Ectodermal cell (in vitro differentiated cells): ENCODE measurements around the gene PNKD.

Experiments
- H3K27ac ChIP-seq: 2 replicates; pipeline ENCODE4 v1.7.0; 2013; ENCODE audit warnings: mild to moderate bottlenecking, low read depth, low read length; ENCODE audit not compliant: insufficient read depth, poor library complexity, severe bottlenecking
- H3K27me3 ChIP-seq: 2 replicates; pipeline ENCODE4 v1.7.0; 2013; ENCODE audit warnings: mild to moderate bottlenecking, low read length; ENCODE audit not compliant: insufficient read depth, control insufficient read depth, poor library complexity, severe bottlenecking
- H3K36me3 ChIP-seq: one replicate; pipeline ENCODE4 v1.7.0; 2013; ENCODE audit warnings: low read length; ENCODE audit not compliant: control insufficient read depth, insufficient read depth
- H3K4me1 ChIP-seq: one replicate; pipeline ENCODE4 v1.7.0; 2013; ENCODE audit warnings: low read length; ENCODE audit not compliant: control insufficient read depth, insufficient read depth
- H3K4me3 ChIP-seq: 2 replicates; pipeline ENCODE4 v1.7.0; 2013; ENCODE audit warnings: low read depth, low read length, control low read depth; ENCODE audit not compliant: insufficient read depth
- H3K9me3 ChIP-seq: 2 replicates; pipeline ENCODE4 v1.7.0; 2013; ENCODE audit warnings: mild to moderate bottlenecking, low read length, moderate library complexity; ENCODE audit not compliant: control insufficient read depth
- WGBS, 2 experiments: methylation state at CpG; one replicate each; pipeline ENCODE4 v1.1.7; 2013; ENCODE audit warnings: missing lambda C conversion rate in 2 of 2; 5-methylcytosine and 5-hydroxymethylcytosine counted together

Gene PNKD

GRCh38 chr2:218389333-218390150, 119.2 kb downstream of the PNKD start:
- H3K36me3 ChIP-seq: no peaks in the 10 kb centered on the region
- 92 to 95% methylated on average over 17 of the region's 17 CpGs for WGBS, 2 experiments
- peaks cover 16% of the 10 kb centered on the region for H3K27me3 ChIP-seq

DNA sequence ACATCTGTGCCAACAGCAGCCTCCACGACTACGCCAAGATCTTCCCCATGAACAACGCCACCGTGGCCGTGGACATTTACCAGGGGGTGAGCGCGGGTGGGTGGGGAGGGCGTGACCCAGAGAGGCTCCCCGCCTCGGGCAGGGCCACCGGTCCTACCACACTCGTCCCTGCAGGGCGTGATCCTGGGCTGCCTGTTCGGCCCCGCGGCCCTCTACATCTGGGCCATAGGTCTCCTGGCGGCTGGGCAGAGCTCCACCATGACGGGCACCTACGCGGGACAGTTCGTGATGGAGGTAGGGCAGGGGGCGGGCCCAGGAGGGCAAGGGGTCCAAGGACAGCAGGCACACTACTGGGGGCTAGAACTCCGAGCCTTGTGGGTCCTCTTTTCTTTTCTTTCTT, 120.9 kb downstream of the PNKD start:
- WGBS, 2 experiments: 94 to 95% methylated on average over 23 of the region's 23 CpGs
- H3K27me3 ChIP-seq: peaks cover 16% of the 10 kb centered on the region
- no peaks in the 10 kb centered on the region for H3K4me1 ChIP-seq
- H3K9me3 ChIP-seq: no peaks in the 10 kb centered on the region
- H3K4me3 ChIP-seq: no peak overlapping the region
- no peak overlapping the region for H3K27ac ChIP-seq
- H3K36me3 ChIP-seq: no peaks in the 10 kb centered on the region

More at GRCh38 chr2:218389333-218390150, 119.2 kb downstream of the PNKD start:
- no peaks in the 10 kb centered on the region for H3K9me3 ChIP-seq
- no peaks in the 10 kb centered on the region for H3K4me1 ChIP-seq
- H3K4me3 ChIP-seq: no peak overlapping the region
- H3K27ac ChIP-seq: no peak overlapping the region

- Histone ChIP-seq H3K4me3 (no peak overlapping the region), H3K4me1 (peaks cover 10% of the 10 kb centered on the region), H3K9me3 (no peaks in the 10 kb centered on the region), H3K36me3 (no peaks in the 10 kb centered on the region), H3K27ac (no peak overlapping the region), H3K27me3 (peaks cover 21% of the 10 kb centered on the region)
- WGBS, 2 experiments: 91 to 92% methylated on average over 5 of the region's 5 CpGs
These were observed 122.1 kb downstream of the PNKD start for GRCh38 chr2:218392459-218392858.

- 80 to 81% methylated on average over 16 of the region's 16 CpGs for WGBS, 2 experiments
- H3K36me3 ChIP-seq: no peaks in the 10 kb centered on the region
These were observed 122.7 kb downstream of the PNKD start for GRCh38 chr2:218392891-218393462.

GRCh38 chr2:218393750-218394290, 123.5 kb downstream of the PNKD start:
- no peaks in the 10 kb centered on the region for H3K9me3 ChIP-seq
- WGBS, 2 experiments: 68 to 69% methylated on average over 8 of the region's 8 CpGs
- no peak overlapping the region for H3K4me3 ChIP-seq
- no peaks in the 10 kb centered on the region for H3K36me3 ChIP-seq
- H3K27me3 ChIP-seq: peaks cover 26% of the 10 kb centered on the region
- H3K27ac ChIP-seq: no peak overlapping the region
- H3K4me1 ChIP-seq: peaks cover 16% of the 10 kb centered on the region

More at GRCh38 chr2:218392891-218393462, 122.7 kb downstream of the PNKD start:
- Histone ChIP-seq H3K27ac (no peak overlapping the region), H3K4me1 (peaks cover 15% of the 10 kb centered on the region), H3K9me3 (no peaks in the 10 kb centered on the region), H3K27me3 (peaks cover 21% of the 10 kb centered on the region), H3K4me3 (no peak overlapping the region)

- H3K27me3 ChIP-seq: peaks cover 33% of the 10 kb centered on the region
- no peaks in the 10 kb centered on the region for H3K36me3 ChIP-seq
- peaks cover 16% of the 10 kb centered on the region for H3K4me1 ChIP-seq
- H3K27ac ChIP-seq: no peak overlapping the region
- no peaks in the 10 kb centered on the region for H3K9me3 ChIP-seq
- WGBS, 2 experiments: 87 to 93% methylated on average over 13 of the region's 13 CpGs
- no peak overlapping the region for H3K4me3 ChIP-seq
These were observed 124.2 kb downstream of the PNKD start for GRCh38 chr2:218394298-218395089.

- no peaks in the 10 kb centered on the region for H3K36me3 ChIP-seq
- no peak overlapping the region for H3K4me3 ChIP-seq
- peaks cover 16% of the 10 kb centered on the region for H3K4me1 ChIP-seq
- H3K27ac ChIP-seq: no peak overlapping the region
- peaks cover 35% of the 10 kb centered on the region for H3K27me3 ChIP-seq
- WGBS, 2 experiments: 84 to 89% methylated on average over 5 to 6 of the region's 6 CpGs
- H3K9me3 ChIP-seq: no peaks in the 10 kb centered on the region
These were observed 124.7 kb downstream of the PNKD start for GRCh38 chr2:218395090-218395444.

DNA sequence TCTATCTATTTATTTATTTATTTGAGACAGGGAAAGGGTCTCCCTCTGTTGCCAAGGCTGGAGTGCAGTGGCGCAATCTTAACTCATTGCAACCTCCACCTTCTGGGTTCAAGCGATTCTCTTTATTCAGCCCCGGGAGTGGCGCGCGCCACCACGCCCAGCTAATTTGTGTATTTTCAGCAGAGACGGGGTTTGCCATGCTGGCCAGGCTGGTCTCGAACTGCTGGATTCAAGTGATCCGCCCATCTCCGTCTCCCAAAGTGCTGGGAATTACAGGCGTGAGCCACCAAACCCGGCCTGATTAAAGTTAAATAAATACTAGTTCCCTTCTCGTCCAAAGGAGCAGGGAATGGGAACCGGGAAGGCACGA, 125.1 kb downstream of the PNKD start:
- Histone ChIP-seq H3K4me3 (peak overlapping the region; percentile 79), H3K27ac (no peak overlapping the region), H3K27me3 (peaks cover 35% of the 10 kb centered on the region), H3K36me3 (no peaks in the 10 kb centered on the region), H3K9me3 (no peaks in the 10 kb centered on the region), H3K4me1 (peaks cover 16% of the 10 kb centered on the region)
- 20 to 27% methylated on average over 16 of the region's 16 CpGs for WGBS, 2 experiments

- Histone ChIP-seq H3K9me3 (no peaks in the 10 kb centered on the region), H3K27ac (peak overlapping the region; percentile 97), H3K4me3 (peak overlapping the region; percentile 79), H3K27me3 (peaks cover 35% of the 10 kb centered on the region), H3K36me3 (no peaks in the 10 kb centered on the region), H3K4me1 (peaks cover 16% of the 10 kb centered on the region)
- WGBS, 2 experiments: 0 to 1% methylated on average over 57 of the region's 57 CpGs
These were observed 125.7 kb downstream of the PNKD start for GRCh38 chr2:218395826-218396687.
